HG02840 (cell line): ENCODE measurements around the gene NPHS1.

Source experiments
- ATAC-seq: cut with Tn5 transposase; IDR thresholded peaks from one replicate; pipeline ENCODE4 v1.9.1; 2021; ENCODE audit warnings: mild to moderate bottlenecking, moderate library complexity, moderate number of reproducible peaks; ENCODE audit not compliant: unreplicated experiment, low FRiP score

NPHS1 gene

DNA sequence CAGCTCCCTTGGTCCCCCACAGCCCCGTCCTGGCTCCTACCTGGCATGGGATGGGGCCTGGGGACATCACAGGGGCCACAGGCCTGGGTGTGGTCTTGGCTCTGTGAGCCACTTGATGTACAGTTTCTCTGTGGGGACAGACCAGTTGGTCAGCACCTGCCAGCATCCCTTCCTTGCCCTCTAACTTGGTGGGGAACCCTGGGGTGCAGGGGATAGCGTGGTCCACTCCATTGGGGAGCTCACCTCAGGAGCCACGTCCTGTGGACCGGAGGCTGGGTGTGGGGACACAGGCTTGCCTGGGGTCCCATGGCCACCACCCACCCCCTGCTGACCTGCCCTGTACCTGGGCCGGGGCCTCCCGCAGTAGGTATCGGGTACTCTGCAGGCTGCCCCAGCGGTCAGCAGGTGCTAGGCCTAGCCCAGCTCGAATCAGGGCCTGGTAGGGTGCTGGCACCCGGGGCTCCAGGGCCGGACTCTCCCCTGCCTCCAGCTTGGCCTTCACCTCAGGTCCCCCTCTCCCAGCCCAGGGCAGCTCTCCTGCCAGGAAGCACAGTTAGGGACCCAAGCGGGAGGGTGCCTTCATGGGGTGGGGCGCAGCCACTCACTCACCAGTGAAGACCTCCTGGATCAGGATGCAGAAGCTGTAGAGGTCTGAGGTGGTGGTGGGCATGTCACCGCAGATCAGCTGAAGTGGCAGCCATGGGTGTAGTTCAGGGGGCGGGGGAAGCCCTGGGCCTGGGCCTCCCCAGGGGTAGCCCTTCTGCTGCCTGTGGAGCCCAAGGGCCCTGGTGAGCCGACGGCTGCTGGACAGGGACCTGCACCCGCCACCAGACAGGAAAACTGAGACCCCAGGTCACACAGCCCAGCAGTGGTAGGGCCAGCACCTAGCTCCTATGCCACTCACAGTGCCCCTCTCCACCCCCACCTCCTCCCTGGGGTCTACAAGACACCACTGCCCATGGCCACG, 62.0 kb downstream of the NPHS1 start:
- ATAC-seq: no peak

DNA sequence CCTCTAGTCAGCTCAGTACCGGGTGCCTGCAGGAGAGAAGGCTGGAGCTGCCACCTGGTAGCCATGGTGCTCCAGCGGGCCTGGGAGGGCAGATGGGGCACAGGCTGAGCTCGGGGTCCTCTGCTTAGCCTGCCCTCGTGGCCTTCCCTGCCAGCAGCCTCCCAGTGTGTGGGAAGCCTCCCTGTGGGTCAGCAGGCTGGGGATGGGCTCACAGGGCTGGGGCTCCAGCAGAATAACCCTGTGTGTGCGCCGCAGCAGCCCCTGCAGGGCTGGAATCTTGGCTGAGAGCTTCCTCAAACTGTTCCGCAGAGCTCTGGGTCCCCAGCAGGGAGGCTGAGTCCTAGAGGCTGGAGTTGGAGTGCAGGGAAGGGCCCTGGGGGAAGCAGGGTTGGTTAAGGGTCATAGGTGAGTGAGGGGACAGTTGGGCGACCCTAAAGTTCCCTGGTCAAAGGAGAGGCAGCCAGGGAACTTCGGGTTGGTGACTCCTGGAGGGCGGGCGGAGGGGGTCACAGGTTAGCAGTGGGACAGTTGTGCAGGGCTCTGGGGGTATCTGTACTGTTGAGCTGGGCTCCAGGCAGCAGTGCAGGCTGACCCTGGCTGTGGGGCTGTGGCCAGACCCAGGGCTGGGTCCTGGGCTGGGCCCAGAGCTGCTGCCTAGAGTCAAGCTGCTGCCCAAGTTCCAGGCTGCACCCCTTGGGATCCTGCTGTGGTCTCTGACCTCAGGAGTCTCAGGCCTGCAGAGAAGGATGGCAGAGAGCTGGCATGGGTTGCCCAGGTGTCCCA, 62.9 kb downstream of the NPHS1 start:
- ATAC-seq: no peak

DNA sequence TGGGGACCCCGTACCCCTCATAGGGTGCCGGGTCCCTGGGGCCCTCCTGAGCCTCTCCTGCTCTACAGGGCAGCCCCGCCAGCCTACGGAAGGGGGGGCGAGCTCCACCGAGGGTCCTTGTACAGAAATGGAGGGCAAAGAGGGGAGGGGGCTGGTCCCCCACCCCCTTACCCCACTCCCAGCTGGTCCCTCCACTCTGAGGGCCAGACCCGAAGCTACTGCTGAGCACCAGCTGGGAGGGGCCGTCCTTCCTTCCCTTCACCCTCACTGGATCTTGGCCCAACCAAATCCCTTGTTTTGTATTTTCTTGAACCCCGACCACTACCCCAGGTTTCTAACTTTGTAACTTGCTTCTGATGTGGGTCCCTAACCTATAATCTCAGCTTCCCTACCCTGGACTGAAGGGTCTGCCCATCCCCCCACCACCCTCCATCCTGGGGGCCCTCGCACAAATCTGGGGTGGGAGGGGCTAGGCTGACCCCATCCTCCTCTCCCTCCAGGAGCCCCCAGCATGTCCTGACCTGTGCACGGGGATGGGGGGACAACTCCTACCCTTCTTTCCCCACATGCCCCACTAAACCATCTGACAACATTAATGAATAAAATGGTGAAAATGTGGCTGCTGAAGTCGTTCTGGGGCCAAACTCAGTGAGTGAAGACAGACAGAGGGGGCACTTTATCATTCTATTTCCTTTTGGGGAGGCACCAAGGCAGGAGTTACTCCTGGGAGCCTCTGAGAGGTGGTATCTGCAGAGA, 63.9 kb downstream of the NPHS1 start:
- no peak for ATAC-seq

DNA sequence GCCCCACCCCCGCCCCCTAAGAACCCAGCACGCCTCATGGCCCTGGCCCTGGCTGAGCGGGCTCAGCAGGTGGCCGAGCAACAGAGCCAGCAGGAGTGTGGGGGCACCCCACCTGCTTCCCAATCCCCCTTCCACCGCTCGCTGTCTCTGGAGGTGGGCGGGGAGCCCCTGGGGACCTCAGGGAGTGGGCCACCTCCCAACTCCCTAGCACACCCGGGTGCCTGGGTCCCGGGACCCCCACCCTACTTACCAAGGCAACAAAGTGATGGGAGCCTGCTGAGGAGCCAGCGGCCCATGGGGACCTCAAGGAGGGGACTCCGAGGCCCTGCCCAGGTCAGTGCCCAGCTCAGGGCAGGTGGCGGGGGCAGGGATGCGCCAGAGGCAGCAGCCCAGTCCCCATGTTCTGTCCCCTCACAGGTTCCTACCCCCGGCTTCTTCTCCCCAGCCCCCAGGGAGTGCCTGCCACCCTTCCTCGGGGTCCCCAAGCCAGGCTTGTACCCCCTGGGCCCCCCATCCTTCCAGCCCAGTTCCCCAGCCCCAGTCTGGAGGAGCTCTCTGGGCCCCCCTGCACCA, 65.0 kb downstream of the NPHS1 start:
- ATAC-seq: no peak

DNA sequence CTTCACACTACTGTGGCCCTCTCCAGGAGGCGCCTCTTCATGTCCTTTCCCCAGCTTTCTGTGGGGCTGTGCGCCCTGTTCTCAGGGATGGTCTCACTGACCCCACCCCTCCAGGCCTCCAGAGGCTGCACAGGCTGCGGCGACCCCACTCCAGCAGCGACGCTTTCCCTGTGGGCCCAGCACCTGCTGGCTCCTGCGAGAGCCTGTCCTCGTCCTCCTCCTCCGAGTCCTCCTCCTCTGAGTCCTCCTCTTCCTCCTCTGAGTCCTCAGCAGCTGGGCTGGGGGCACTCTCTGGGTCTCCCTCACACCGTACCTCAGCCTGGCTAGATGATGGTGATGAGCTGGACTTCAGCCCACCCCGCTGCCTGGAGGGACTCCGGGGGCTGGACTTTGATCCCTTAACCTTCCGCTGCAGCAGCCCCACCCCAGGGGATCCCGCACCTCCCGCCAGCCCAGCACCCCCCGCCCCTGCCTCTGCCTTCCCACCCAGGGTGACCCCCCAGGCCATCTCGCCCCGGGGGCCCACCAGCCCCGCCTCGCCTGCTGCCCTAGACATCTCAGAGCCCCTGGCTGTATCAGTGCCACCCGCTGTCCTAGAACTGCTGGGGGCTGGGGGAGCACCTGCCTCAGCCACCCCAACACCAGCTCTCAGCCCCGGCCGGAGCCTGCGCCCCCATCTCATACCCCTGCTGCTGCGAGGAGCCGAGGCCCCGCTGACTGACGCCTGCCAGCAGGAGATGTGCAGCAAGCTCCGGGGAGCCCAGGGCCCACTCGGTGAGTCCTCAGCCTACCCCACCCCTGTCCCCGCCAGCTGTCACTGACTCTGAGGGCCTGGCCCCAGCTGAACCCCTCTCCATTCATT, 65.8 kb downstream of the NPHS1 start:
- ATAC-seq: no peak

DNA sequence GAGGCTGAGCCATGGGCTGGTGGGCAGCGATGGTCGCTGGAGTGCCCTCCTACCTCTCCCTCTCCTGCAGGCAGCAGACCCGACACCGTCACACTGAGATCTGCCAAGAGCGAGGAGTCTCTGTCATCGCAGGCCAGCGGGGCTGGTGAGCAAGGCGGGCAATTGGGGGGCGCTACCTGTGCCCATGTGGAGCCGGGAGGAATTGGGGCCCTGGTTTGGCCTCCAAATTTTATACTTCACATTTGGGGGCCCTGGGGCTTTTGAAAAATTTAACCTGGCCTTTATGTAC, 67.0 kb downstream of the NPHS1 start:
- no peak for ATAC-seq

DNA sequence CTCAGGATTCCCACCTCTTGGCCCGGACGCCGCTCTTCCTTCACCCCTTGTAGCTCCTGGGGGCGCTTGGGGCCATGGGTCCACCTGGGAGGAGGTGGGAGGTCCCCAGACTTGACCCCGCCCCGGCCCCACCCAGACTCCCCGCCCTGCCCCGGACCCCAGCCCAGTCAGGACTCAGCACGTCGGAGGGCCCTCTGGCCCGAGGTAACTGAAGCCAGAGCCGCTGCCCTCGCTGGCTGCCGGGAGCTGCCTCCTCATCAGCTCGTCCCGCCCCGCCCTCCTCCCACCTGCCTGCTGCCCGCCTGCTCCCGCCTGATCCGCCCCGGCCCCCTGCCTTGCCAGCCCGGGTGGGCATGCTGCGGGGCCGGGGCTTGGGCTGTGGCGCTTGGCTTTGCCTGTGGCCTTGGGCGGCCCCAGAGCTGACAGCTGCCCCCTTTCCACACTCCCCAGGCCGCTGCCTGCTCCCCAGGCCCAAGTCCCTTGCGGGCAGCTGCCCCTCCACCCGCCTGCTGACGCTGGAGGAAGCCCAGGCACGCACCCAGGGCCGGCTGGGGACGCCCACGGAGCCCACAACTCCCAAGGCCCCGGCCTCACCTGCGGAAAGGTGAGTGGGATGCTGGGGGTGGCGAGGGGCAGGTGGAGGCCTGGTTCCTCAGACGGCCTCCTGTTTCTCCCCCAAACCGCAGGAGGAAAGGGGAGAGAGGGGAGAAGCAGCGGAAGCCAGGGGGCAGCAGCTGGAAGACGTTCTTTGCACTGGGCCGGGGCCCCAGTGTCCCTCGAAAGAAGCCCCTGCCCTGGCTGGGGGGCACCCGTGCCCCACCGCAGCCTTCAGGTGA, 67.6 kb downstream of the NPHS1 start:
- ATAC-seq: no peak

DNA sequence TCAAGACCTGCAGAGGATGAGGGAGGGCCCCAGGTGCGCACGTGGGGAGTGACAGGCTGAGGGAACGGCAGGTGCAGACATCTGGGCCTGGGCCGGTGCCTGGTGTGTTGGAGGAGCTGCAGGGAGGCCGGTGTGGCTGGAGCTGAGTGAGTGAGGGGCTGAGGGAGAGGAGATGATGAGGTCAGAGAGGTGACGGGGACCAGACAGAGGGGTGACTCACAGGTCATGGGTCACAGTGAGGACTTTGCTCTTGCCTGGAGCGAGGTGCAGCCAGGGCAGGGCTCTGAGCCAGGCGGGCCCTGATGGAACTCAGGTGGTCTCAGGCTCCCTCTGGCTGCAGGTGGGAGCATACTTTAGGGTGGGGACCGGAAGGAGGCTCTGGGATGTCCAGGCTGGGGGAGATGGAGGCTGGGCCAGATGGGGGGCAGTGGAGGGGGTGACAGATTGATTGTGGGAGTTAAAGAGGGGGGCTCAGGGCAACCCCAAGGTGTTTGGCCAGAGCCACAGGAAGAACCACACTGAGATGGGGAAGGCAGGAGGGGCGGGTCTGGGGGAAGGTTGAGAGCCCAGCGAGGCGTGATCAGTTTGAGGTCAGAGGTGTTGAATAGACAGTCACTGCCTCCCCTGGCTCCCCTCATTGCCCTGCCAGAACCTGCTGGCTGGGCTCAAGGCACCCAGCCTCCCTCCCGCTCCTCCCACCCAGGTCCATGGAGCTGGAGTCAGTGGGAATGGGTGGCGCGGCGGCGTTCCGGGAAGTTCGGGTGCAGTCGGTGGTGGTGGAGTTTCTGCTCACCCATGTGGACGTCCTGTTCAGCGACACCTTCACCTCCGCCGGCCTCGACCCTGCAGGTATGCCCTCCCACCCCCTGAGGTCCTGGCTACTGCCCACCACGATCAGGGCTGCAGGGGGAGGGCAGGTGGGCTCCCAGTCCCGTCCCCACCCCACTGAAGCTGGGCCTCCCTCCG, 68.6 kb downstream of the NPHS1 start:
- ATAC-seq: no peak

DNA sequence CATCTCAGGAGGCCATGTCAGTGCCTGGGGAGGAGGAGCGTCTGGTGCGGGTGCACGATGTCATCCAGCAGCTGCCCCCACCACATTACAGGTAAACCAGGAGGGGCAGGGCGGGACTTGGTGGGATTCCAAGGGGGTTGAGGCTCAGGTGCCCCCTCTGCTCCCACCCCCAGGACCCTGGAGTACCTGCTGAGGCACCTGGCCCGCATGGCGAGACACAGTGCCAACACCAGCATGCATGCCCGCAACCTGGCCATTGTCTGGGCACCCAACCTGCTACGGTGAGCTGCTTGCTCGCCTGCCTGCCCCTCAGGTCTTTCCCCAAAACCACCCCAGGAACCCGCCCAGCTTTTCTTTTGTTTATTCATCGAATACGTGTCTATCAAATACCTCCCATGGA, 69.7 kb downstream of the NPHS1 start:
- ATAC-seq: no peak

DNA sequence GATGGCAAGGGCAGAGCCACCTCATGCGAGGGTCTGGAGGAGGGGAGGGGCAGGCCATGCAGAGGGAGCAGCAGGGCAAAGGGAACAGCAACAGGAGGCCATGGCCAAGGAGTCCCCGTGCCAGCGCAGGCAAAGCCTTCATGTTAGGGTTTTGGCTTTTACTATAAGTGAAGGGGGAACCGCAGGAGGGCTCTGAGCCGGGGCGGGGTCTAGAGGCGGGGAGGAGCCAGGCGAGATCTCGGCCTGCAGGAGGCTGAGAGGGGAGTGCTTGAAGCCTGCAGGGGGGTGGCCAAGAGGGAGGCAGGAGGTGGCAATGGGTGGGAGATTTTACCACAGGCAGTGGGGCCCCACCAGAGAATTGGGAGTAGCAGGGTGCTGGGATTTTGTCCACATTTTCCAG, 70.7 kb downstream of the NPHS1 start:
- ATAC-seq: no peak

DNA sequence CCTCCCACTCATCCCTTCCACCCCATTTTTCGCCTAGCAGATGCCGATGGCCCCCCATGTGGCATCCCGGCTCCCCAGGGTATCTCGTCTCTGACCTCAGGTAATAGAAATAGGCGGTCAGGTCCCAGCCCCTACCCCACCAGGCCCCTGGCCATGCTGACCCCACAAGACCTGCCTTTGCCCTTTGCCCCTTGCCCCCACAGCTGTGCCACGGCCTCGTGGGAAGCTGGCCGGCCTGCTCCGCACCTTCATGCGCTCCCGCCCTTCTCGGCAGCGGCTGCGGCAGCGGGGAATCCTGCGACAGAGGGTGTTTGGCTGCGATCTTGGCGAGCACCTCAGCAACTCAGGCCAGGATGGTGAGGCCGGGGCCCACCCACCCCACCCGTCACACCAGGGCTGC, 71.6 kb downstream of the NPHS1 start:
- no peak for ATAC-seq

DNA sequence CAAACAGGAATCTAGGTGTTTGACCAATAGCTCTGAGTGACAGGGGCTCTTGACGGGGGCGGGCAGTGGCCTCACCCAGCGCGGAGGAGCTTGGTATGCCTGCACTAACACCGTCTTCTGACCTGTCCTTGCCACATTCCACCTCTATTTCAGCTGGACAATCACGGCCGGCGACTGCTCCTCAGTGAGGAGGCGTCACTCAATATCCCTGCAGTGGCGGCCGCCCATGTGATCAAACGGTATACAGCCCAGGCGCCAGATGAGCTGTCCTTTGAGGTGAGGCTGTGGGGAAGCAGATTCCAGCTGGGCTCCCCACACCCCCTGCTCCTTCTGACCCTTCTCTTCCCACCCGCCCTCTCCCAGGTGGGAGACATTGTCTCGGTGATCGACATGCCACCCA, 72.2 kb downstream of the NPHS1 start:
- ATAC-seq: no peak

DNA sequence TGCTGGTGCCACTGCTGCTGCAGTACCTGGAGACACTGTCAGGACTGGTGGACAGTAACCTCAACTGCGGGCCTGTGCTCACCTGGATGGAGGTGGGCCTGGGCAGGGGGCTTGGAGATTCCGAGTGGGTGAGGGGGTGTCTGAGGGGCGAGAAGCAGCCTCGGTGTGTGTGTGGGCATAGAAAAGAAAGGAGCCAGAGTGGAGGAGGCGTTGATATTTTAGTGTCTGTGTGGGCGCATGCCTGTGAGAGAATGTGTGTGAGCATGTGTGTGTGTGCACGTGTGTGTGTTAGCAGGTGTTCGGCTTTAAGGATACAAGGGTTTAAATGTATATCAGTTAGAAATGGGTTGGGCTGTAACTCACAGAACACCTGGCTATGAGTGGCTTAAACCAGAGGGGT, 73.3 kb downstream of the NPHS1 start:
- no peak for ATAC-seq

DNA sequence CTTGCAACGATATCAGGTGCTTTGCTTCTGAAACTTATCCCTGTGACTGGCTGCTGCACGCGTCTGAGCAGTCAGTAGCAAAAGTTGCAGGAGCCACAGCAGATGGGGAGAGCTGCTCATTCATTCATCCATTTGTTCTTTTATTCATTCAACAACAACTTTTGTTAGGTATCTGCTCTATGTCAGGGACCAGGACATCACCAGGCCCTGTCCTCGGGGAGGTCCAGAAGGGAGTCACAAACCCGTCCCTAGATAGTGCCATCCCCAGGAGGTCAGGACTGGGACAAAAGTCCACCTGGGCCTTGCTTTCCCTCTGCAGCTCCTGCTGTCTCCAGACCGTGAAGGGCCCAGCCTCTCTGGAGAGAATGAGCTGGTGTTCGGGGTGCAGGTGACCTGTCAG, 74.3 kb downstream of the NPHS1 start:
- no peak for ATAC-seq

DNA sequence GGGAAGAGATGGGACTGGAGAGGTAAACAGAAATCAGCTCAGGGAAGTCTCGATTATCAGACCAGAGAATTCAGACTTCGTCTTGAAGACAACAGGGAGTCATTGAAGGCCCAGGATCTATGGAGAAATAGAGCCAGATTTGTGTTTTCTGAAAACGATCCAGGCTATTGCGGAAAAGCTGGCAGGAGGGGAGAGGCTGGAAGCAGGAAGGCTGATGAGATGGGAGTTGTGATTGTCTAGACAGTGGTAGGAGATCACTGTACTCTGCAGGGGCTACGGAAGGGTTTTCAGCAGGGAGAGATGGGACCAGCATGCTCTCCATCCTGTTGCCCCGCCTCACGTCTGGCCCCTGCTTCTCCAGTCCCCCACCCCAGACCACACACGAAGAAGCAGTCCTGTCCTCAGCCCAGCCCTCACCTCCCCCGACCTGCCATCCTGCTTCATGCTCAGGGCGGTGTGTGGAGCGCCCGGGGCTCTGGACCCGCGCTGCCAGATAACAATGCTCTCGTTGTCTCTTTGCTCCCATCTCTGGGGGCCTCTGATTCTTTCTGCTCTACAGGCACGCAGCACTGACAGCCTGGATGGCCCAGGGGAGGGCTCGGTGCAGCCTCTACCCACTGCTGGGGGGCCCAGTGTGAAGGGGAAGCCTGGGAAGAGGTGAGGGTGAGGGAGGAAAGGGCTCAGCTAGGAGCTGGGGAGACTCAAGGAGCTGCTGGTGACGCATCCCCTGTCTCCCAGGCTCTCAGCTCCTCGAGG, 75.0 kb downstream of the NPHS1 start:
- ATAC-seq: no peak

DNA sequence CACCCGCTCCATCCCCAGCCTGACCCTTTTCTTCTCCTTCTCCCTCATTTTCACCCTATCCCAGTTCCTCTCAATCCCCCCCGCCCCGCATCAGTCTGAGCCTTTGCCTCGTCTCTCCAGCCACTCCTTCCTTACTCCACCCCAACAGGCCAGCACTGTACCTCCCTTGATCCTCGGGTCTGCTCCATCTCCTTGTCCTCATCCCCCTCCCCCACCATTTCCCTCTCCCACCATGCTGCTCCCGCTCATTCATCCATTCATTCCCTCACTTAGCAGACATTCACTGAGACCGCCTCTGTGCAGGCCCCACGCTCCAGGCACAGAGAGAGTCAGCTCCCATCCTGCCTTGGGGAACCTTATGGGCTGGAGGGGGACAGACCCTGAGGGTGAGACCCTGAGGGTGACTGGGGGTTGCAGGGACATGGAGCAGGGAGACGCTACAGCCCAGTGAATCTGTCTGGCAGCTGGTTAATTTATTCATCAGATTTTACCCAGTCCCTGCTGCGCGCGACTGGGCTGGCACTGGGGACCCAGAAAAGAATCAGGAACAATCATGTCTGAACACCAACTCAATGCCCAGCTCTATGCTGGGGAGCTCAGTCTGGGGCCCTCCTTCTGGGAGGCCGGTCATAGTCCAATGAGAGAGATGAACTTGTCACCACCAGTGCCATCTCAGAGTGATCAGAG, 76.1 kb downstream of the NPHS1 start:
- no peak for ATAC-seq
